Measurements from ENCODE around the gene RBM38. TPM values are rescaled to one million over a fixed set of nuclear protein-coding genes. Genes with fewer than 3 reads are reported as not detected.

The RBM38 gene
- total and polyA plus RNA-seq, 12 donors, result 3.0 to 30.9 (median 14.1) TPM

DNA sequence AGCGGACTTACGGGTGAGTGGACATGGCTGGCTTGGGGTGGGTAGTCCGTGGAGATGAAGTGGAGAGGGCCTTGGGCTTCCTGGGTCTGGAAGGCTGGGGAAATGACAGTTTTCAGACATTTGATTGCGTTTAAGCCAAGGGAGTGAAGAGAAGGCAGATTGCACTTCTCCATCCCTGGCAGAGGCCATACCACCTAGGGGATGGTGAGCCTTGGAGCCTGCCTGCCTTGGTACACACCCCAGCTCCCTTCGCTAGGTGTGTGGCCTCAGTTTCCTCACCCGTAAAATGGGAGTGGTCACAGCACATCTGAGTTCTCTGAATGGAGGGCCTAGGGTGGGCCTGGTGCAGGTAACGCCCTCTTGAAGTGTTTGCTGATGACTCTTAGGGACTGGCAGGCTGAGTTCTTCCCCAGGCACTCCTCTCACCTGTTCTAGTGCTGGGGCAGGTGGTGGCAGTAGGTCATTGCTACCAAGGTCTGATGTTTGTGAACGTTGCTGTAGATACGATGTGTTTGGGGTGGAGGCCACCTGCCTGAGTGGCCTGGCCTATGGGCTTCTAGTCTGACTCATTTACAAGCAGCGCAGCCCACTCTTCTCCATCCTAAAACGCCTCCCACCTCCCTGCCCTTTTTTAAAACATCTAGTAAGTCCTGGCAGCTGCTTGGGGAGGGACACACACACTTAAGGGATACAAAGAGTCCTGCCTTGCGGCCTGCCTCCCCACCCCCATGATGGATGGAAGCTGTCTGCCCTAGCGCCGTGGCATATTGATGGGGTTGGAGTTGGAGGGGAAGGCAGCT, 2.3 kb downstream of the RBM38 start:
- Histone ChIP-seq H3K36me3 (replicated peaks in 1 of 2) (peaks cover 0 to 4% of the 10 kb centered on the region in 2 donors), H3K4me3 (no peak overlapping the region), H3K27ac (peak overlapping the region in 2 of 5 donors; percentile 14 to 52), H3K27me3 (no peaks in the 10 kb centered on the region), H3K9me3 (replicated peaks in 1 of 3) (no peaks in the 10 kb centered on the region), H3K4me1 (replicated peaks in 1 of 2) (peaks cover 25 to 50% of the 10 kb centered on the region in 2 donors)
- WGBS, 4 donors, result 89 to 96% (median 93%) methylated on average over 11 to 14 of the region's 14 CpGs
- intact Hi-C loops (cut with DNase I), result no loop called here
- TF ChIP-seq, protein P1, sequence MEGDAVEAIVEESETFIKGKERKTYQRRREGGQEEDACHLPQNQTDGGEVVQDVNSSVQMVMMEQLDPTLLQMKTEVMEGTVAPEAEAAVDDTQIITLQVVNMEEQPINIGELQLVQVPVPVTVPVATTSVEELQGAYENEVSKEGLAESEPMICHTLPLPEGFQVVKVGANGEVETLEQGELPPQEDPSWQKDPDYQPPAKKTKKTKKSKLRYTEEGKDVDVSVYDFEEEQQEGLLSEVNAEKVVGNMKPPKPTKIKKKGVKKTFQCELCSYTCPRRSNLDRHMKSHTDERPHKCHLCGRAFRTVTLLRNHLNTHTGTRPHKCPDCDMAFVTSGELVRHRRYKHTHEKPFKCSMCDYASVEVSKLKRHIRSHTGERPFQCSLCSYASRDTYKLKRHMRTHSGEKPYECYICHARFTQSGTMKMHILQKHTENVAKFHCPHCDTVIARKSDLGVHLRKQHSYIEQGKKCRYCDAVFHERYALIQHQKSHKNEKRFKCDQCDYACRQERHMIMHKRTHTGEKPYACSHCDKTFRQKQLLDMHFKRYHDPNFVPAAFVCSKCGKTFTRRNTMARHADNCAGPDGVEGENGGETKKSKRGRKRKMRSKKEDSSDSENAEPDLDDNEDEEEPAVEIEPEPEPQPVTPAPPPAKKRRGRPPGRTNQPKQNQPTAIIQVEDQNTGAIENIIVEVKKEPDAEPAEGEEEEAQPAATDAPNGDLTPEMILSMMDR (IDR thresholded peaks at IDR 0.05), result no peak
- no peak for TF ChIP-seq POLR2A (IDR thresholded peaks at IDR 0.05)
- peak in 1 of 7 donors; percentile 16 for DNase-seq

DNA sequence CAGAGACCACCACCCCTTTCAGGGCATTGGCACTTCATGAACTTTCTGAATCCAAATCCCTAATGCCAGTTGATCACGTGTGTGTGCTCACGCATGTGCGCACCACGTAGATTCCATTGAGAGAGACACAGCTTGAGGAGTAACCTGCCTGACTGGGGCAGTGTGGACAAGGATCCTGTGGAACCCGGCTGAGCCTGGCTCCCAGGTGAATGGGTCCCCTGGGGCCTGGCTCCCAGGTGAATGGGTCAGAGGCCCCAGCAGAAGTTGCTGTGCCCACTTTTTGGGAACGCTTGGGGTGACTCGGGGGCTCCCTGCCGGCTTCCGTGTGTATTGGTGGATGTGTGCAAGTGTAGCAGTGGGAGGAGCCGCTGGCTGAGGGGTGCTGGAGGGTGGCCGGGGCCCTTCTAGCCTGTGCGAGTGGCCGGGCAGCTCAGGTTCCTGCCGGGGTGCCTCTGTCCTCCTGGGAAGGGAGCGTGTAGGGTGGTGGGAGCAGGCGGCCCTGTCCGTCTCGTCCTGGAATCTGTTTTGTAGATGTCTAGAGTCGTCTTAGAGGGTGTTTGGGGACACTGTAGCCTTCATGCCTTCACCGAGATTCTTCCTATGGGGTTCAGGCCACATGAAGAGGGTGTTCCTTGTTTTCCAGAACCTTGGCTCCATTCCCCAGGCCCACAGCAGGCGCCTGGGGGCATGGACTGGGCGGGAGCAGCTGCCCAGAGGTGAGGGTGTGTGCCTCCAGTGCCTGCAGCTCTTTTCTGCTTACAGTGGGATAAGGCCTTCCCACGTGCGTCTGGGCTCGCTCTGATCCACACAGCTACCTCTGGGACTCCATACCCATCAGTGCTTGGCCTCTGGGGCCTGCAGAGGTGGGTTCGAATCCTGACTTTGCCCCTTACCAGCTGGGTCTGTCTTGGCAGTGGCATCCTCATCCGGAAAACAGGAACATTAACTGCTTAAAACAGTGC, 3.2 kb downstream of the RBM38 start:
- no peaks in the 10 kb centered on the region for H3K9me3 ChIP-seq (replicated peaks in 1 of 3)
- H3K36me3 ChIP-seq (replicated peaks in 1 of 2), result peaks cover 0 to 4% of the 10 kb centered on the region in 2 donors
- DNase-seq, result peak in 1 of 7 donors; percentile 13
- no peaks in the 10 kb centered on the region for H3K27me3 ChIP-seq
- peak overlapping the region in 3 of 5 donors; percentile 61 to 93 (median 82) for H3K27ac ChIP-seq
- H3K4me3 ChIP-seq, result no peak overlapping the region
- no peak for TF ChIP-seq POLR2A (IDR thresholded peaks at IDR 0.05)
- TF ChIP-seq, protein P1 (IDR thresholded peaks at IDR 0.05), result no peak
- WGBS, 4 donors, result 80 to 90% (median 84%) methylated on average over 18 to 27 of the region's 27 CpGs
- intact Hi-C loops (cut with DNase I), result no loop called here
- H3K4me1 ChIP-seq (replicated peaks in 1 of 2), result peaks cover 25 to 56% of the 10 kb centered on the region in 2 donors

DNA sequence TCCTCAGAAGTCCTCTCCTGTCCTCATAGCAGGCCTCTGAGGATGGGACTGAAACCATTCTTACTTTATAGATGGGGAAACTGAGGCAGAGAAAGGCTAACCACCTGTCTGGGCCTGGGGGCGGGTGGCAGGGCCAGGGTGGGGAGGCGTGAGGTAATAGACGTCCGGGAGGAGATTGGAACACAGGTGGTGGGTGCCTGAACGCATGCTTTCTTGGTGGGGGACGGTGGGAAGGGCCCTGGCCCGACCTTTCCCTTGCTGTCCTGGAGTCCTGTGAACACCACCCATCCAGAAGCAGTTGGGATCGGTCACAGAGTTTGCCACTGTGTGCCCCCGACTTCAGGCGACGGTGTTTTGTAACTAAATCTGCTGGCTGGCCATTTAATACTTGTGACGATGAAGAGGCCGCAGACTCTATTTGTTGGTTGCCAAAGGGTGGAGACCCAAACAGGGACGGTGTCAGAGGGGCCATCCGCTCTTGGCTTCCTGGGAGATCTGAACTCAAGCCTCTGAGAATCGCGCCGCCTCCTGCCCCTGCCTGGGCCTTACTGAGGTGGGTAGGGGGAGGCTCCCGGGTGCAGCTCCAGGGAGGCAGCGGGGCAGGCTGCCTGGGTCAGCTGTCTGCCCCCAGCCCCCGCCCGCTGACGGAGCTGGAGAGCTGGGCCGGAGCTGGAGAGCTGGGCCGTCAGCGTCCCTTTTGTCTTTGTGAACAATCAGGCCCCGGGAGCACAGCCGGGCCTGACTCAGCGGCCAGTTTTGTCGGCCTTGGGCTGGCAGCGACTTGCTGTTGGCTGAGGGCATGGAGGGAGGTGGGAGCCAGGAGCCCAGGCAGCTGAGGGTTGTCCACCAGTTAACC, 4.1 kb downstream of the RBM38 start:
- peak overlapping the region; percentile 61 to 93 (median 82) for H3K27ac ChIP-seq
- no peaks in the 10 kb centered on the region for H3K9me3 ChIP-seq (replicated peaks in 1 of 3)
- DNase-seq, result peak; percentile 87 to 95 (median 92)
- intact Hi-C loops (cut with DNase I), result no loop called here
- 36 to 74% (median 50%) methylated on average over 13 to 31 of the region's 31 CpGs for WGBS, 4 donors
- TF ChIP-seq, protein P1 (IDR thresholded peaks at IDR 0.05), result no peak
- peak in 1 of 2 donors; percentile 77 for TF ChIP-seq POLR2A (IDR thresholded peaks at IDR 0.05)
- peaks cover 0 to 4% of the 10 kb centered on the region in 2 donors for H3K36me3 ChIP-seq (replicated peaks in 1 of 2)
- peaks cover 25 to 55% of the 10 kb centered on the region in 2 donors for H3K4me1 ChIP-seq (replicated peaks in 1 of 2)
- H3K27me3 ChIP-seq, result no peaks in the 10 kb centered on the region
- H3K4me3 ChIP-seq, result peak overlapping the region in 1 of 4 donors; percentile 23

All from adrenal gland (tissue), 12 donors.